ENCODE results near the gene INPPL1.
"Not testable (repeated sequence)": the region's sequence is repeated elsewhere in the genome, so short reads cannot be mapped to it uniquely, and the experiment has no call there.

INPPL1 gene

GRCh38 chr11:72204886-72205285 is 19.7 kb upstream of the INPPL1 start:
- Mint-ChIP-seq H3K4me3 (no peak overlapping the region), H3K27ac (no peak overlapping the region), H3K4me1 (no peaks in the 10 kb centered on the region), H3K27me3 (peaks cover 8% of the 10 kb centered on the region), H3K36me3 (peaks cover 11% of the 10 kb centered on the region), H3K9me3 (peaks cover 13% of the 10 kb centered on the region)

DNA sequence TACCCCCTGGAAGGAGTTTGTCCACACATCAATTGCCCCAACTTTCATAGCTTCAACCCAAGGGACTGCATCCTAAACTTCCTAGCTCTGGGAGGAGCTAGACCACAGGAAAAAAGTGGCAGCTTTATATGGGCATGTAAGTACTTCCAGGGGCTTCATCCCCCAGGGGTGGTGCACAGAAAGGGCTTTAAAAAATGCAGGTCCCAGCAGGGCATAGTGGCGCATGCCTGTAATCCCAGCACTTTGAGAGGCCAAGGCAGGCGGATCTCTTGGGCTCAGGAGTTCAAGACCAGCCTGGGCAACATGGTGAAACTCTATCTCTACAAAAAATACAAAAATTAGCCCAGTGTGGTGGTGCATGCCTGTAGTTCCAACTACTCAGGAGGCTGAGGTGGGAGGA is 17.8 kb upstream of the INPPL1 start:
- not testable (repeated sequence) for H3K4me3 Mint-ChIP-seq, H3K4me1 Mint-ChIP-seq, H3K27ac Mint-ChIP-seq
- peaks cover 12% of the 10 kb centered on the region for H3K27me3 Mint-ChIP-seq
- peaks cover 18% of the 10 kb centered on the region for H3K9me3 Mint-ChIP-seq
- peaks cover 12% of the 10 kb centered on the region for H3K36me3 Mint-ChIP-seq

DNA sequence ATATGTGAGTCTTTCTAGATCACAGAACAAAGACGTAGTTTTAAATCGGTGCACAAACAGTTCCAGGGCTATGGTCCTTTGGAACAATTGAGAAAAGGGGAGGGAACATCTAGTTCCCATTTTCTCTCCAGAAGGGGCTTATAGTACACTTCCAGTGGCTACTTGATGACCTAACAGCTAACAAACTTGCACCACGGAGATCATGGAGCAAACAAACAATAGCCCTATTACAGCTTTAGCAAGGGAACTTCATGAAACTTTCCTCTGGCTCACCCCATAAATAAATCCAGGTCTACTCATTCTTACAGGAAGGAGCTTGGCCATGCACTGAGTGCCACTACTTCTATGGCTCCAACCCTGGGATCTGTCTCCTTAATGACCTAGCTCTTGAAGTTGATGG is 16.3 kb upstream of the INPPL1 start:
- H3K4me1 Mint-ChIP-seq, result no peaks in the 10 kb centered on the region
- H3K27ac Mint-ChIP-seq, result no peak overlapping the region
- H3K36me3 Mint-ChIP-seq, result peaks cover 12% of the 10 kb centered on the region
- no peak overlapping the region for H3K4me3 Mint-ChIP-seq
- H3K9me3 Mint-ChIP-seq, result peaks cover 18% of the 10 kb centered on the region
- H3K27me3 Mint-ChIP-seq, result peaks cover 12% of the 10 kb centered on the region

DNA sequence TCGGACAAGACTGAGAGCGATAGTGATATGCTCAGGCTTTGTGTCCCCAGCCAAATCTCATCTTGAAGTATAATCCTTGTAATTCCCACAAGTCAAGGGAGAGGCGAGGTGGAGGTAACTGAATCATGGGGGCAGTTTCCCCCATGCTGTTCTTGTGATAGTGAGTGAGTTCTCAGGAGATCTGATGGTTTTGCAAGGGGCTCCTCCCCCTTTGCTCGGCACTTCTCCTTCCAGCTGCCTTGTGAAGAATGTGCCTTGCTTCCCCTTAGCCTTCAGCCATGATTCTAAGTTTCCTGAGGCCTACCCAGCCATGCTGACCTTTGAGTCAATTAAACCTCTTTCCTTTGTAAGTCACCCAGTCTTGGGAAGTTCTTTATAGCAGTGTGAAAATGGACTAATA is 15.5 kb upstream of the INPPL1 start:
- H3K4me3 Mint-ChIP-seq, result no peak overlapping the region
- H3K36me3 Mint-ChIP-seq, result peaks cover 12% of the 10 kb centered on the region
- H3K4me1 Mint-ChIP-seq, result no peaks in the 10 kb centered on the region
- H3K27ac Mint-ChIP-seq, result no peak overlapping the region
- peaks cover 18% of the 10 kb centered on the region for H3K9me3 Mint-ChIP-seq
- H3K27me3 Mint-ChIP-seq, result peaks cover 12% of the 10 kb centered on the region

DNA sequence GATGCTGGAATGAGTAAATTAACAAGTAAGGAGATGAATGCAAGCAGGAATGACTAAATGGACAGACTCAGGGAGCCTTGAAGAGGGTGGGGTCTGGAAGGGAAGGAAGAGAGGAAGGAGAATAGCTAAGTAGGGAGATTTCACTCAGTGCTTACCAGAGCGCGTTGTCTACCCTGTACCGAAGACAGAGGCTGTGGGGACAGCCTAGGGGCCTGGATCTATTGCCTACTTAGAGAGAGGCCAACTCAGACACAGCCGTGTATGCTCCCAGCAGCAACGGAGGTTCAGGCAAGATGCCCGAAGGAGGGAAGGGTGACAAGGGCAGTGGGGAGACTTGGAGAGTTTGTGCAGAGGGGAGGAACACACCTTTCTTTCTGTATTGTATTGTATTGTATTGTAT is 7.9 kb upstream of the INPPL1 start, which contains the start of gene FOLR2:
FOLR2 (plus strand) TSS at position 157 of the 400 bp plus-strand sequence. CDS start 1,791 bp downstream, outside the sequence.
- H3K27ac Mint-ChIP-seq, result peak within 1 kb of the TSS; percentile 48
- H3K27me3 Mint-ChIP-seq, result peaks cover 4% of the 10 kb centered on the region
- H3K36me3 Mint-ChIP-seq, result no peaks in the 10 kb centered on the region
- H3K4me1 Mint-ChIP-seq, result no peaks in the 10 kb centered on the region
- H3K9me3 Mint-ChIP-seq, result no peaks in the 10 kb centered on the region
- H3K4me3 Mint-ChIP-seq, result no peak within 1 kb of the TSS

- Mint-ChIP-seq H3K27me3 (peaks cover 4% of the 10 kb centered on the region), H3K27ac (no peak overlapping the region), H3K4me1 (peaks cover 9% of the 10 kb centered on the region), H3K4me3 (no peak overlapping the region), H3K9me3 (no peaks in the 10 kb centered on the region), H3K36me3 (no peaks in the 10 kb centered on the region)
Measured at GRCh38 chr11:72217841-72218240, 6.7 kb upstream of the INPPL1 start.

DNA sequence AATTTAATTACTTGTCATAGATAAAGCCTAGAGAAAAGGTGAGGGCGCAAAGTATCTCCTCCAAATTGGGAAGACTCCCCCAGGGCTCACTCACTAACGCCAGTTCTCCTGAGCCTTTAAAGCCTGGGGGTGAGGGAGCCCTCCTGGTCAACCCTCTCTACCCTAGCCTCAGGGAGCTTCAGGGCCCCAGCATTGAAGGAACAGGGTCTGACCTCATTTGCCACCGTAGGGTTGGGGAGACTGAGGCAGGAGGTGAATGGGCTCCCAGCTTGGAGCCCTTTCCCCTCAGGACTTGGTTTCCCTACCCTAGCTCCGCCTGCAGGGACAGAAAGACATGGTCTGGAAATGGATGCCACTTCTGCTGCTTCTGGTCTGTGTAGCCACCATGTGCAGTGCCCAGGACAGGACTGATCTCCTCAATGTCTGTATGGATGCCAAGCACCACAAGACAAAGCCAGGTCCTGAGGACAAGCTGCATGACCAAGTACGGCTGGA is 6.3 kb upstream of the INPPL1 start:
- no peak overlapping the region for H3K27ac Mint-ChIP-seq
- no peaks in the 10 kb centered on the region for H3K36me3 Mint-ChIP-seq

GRCh38 chr11:72220696-72221363 is 3.7 kb upstream of the INPPL1 start:
- Mint-ChIP-seq H3K27ac (no peak overlapping the region), H3K4me3 (peak overlapping the region; percentile 8), H3K36me3 (no peaks in the 10 kb centered on the region), H3K27me3 (peaks cover 2% of the 10 kb centered on the region), H3K4me1 (peaks cover 18% of the 10 kb centered on the region), H3K9me3 (no peaks in the 10 kb centered on the region)

More for the DNA sequence above, 6.3 kb upstream of the INPPL1 start:
- Mint-ChIP-seq H3K9me3 (no peaks in the 10 kb centered on the region), H3K27me3 (peaks cover 4% of the 10 kb centered on the region), H3K4me3 (no peak overlapping the region), H3K4me1 (peaks cover 11% of the 10 kb centered on the region)

GRCh38 chr11:72221386-72222075 is 3.0 kb upstream of the INPPL1 start:
- no peak overlapping the region for H3K27ac Mint-ChIP-seq
- no peaks in the 10 kb centered on the region for H3K36me3 Mint-ChIP-seq
- H3K4me3 Mint-ChIP-seq, result no peak overlapping the region
- H3K27me3 Mint-ChIP-seq, result no peaks in the 10 kb centered on the region
- H3K9me3 Mint-ChIP-seq, result no peaks in the 10 kb centered on the region
- peaks cover 23% of the 10 kb centered on the region for H3K4me1 Mint-ChIP-seq

DNA sequence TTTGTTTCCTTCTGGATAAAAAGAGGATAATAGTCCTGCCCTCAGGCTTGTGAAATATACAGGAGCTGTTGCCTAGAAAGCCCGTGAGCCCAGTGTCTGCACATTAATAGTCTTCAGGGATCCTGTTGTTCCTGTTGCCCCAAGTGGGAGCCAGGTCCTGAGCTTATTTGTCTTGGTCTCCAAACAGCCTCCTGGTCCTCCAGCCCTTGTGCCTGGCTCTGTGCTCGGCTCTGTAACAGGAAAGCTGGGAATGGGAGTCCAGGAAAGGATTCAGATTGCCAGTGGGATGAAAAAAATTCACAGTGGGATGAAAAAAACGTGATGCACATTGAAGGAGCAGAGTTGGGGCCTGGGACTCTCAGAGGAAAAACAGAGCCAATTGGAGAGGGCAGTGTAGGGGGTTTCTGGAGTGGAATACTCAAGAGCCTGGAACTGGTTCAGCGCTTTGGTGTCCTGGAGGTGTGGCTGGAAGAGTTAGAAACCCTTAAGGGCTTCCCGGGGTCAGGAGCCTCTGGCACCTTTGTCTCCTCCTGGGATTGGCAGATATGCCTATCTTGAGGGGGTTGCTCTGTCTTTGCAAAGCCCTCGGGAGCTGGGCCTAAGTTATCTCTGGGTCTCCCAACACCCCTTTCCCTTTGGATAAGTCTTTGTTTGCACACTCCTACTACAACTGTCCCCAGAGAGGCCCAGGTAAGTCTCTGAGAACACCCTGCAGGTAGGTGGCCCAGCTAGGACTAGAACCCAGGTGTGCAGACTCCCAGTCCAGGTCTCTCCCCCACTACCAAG is 2.3 kb upstream of the INPPL1 start:
- H3K4me1 Mint-ChIP-seq, result peaks cover 23% of the 10 kb centered on the region
- H3K27ac Mint-ChIP-seq, result no peak overlapping the region
- no peaks in the 10 kb centered on the region for H3K27me3 Mint-ChIP-seq
- H3K4me3 Mint-ChIP-seq, result peak overlapping the region; percentile 90
- H3K36me3 Mint-ChIP-seq, result no peaks in the 10 kb centered on the region
- H3K9me3 Mint-ChIP-seq, result no peaks in the 10 kb centered on the region

GRCh38 chr11:72222907-72223614 is 1.5 kb upstream of the INPPL1 start:
- Mint-ChIP-seq H3K4me3 (peak overlapping the region; percentile 90), H3K27ac (peak overlapping the region; percentile 93), H3K27me3 (no peaks in the 10 kb centered on the region), H3K4me1 (peaks cover 23% of the 10 kb centered on the region), H3K36me3 (no peaks in the 10 kb centered on the region), H3K9me3 (no peaks in the 10 kb centered on the region)

GRCh38 chr11:72223615-72224563 is 678 bp upstream of the INPPL1 start:
- Mint-ChIP-seq H3K27me3 (no peaks in the 10 kb centered on the region), H3K4me1 (peaks cover 23% of the 10 kb centered on the region), H3K9me3 (no peaks in the 10 kb centered on the region)

DNA sequence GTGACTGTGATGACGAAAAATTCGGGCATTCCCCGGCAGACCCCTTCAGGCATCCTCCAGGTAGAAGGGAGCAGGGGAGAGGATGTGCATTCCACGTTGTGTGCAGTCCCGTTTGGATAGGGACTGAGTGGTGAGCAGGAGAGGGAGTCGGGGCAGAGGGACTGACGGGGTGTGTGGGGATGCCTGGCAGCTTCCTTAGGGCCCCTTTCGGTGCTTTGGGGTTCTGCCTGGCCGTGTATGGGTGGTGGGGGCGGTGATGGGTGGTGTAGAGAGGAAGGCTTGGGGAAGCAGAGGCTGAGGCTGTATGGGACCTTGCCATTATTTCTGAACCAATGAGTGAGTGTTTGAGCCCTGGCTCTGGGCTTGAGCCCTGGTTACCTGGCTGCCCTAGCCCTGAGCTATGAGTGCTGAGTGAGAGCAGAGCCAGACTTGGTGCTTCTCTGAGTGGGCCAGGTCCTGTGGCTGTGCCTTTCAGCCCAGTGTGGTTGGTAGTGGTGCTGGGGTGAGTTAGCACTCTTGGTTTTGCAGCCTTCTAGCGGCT is 914 bp downstream of the INPPL1 start:
- Mint-ChIP-seq H3K4me3 (peak overlapping the region; percentile 83), H3K4me1 (peaks cover 23% of the 10 kb centered on the region), H3K9me3 (no peaks in the 10 kb centered on the region), H3K36me3 (no peaks in the 10 kb centered on the region), H3K27ac (peak overlapping the region; percentile 80), H3K27me3 (no peaks in the 10 kb centered on the region)

More at GRCh38 chr11:72223615-72224563, 678 bp upstream of the INPPL1 start:
- Mint-ChIP-seq H3K4me3 (peak overlapping the region; percentile 94), H3K27ac (peak overlapping the region; percentile 97), H3K36me3 (no peaks in the 10 kb centered on the region)

DNA sequence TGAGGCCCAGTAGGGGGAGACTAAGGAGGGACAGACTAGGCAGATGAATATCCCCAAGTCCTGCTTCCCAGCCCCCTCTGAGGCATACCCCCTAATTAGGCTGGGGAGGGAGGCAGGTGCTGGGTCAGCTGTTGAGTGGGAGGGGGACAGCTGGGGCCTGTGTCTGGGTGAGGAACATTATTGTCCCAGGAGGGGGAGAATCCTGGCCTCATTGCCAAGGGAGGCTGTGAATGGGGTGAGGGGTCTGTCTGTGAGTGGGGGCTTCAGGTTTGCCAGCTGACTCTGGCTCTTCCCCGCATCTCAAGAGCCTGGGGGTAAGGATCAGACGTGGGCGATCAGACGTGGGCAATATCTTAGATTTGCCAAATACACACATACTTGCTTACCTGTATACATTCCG is 2.1 kb downstream of the INPPL1 start:
- Mint-ChIP-seq H3K4me1 (peaks cover 23% of the 10 kb centered on the region), H3K9me3 (no peaks in the 10 kb centered on the region), H3K27me3 (no peaks in the 10 kb centered on the region), H3K4me3 (no peak overlapping the region), H3K36me3 (no peaks in the 10 kb centered on the region), H3K27ac (no peak overlapping the region)
